Bone marrow (tissue), 2 donors: Measurements from ENCODE around the gene GEMIN7.

Experiments
- DNase-seq, 2 donors: peaks; one replicate each; lab custom pipeline; 2025; lab: John Stamatoyannopoulos, UW

Gene GEMIN7

DNA sequence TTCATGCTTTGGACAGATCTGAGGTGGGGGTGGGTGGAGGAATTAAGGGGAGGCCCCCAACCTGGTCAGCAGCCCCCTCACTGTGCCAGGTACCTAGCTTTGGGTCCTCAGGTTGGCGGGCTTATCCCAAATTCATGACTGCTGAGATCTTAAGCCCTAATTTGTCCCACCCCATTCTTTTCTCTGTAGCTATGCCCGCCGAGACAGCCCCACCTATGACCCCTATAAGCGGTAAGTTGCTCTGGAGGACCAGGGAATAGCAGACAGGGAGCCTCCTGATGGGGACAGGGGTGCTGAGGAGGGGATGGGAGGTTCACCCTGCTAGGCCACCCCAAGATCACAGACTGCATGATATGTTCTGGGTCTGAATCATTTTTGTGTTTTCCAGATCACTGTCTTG lies 17.1 kb upstream of the GEMIN7 start:
- no peak for DNase-seq

DNA sequence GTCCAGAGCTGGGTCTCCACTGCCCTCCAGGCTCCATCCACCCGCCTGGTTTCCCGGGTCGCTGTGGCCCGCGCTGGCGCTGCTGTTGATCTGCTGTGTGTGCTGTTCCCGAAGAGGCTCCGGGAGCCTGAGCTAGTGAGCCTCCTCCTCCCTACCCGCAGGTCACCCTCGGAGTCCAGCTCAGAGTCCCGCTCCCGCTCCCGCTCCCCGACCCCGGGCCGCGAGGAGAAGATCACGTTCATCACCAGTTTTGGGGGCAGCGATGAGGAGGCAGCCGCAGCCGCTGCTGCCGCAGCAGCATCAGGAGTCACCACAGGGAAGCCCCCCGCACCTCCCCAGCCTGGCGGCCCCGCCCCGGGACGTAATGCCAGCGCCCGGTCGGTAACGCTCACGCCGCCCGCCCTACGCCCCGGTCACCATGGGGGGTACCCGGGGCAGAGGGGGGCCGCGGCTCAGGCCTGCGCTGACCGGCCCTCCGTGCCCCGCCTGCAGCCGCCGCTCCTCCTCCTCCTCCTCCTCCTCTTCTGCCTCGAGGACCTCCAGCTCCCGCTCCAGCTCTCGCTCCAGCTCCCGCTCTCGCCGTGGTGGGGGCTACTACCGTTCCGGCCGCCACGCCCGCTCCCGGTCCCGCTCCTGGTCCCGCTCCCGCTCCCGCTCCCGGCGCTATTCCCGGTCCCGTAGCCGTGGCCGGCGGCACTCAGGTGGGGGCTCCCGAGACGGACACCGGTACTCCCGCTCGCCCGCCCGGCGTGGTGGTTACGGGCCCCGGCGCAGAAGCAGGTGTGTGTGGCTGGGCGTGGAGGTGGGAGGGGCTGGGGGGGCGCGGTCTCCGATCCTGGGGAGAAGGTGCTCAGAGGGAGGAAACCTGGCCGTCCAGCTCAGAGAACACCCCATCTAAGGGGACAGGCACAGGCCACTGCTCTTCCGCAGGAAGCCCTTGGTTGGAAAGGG lies 14.9 kb upstream of the GEMIN7 start:
- DNase-seq, result no peak

DNA sequence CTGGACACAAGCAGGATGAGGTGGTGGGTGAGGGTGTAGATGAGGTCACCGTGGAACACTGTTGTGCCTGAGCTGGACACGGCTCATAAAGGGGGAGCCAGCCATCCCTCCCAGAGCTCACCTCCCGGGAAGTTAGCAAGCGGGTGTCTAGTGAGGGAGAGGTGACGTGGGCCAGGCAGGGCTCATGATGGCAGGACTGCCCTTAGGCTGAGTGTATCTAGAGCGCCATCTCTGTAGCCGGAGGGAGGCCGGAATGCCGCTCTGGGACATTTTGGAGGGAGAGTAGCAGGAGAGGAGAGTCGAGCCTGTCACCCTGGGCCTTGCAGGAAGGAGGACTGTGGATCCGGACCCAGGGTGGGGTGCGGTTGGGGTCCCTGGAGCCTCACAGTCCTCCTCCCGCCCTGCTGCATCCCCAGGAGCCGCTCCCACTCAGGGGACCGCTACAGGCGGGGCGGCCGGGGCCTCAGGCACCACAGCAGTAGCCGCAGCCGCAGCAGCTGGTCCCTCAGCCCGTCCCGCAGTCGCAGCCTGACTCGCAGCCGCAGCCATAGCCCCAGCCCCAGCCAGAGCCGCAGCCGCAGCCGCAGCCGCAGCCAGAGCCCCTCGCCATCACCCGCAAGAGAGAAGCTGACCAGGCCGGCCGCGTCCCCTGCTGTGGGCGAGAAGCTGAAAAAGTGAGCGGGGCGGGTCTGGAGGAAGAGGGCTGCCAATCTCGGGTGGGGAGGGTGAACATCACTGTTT lies 12.0 kb upstream of the GEMIN7 start:
- no peak for DNase-seq

DNA sequence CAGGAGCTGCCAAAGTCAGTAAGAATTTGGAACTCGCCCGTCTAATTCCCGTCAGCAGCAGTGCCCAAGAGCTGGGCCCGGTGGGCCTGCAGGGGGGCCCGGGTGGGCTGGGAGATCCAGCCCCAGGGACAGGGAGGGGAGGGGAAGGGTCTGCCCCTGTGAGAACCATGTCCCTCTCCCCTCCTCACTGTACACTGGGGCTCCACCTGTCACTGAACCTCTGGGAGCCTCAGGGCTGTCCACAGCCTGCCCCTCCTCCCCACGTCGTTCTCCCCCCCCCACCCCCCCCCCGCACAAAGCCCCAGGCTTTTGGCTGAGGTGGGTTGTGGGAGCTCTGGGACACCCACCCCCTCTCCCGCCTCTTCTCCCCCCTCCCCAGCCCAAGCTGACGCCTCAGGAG lies 11.0 kb upstream of the GEMIN7 start:
- no peak for DNase-seq

DNA sequence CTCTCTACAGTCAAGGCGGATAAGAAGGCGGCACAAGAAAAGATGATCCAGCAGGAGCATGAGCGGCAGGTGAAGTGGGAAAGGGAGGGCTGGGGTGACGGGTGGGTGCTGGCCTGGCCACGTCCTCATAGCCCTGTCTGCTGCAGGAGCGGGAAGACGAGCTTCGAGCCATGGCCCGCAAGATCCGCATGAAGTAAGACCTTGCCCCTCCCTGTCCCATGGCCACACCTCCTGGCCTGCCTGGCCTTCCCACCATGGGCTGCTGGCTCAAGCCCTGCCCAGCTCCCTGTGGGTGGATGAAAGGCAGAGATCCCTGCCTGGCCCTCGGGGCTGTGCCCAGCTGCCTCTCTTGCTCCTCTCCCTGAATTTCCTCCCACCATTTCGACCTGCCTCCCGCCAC lies 10.0 kb upstream of the GEMIN7 start:
- no peak for DNase-seq

DNA sequence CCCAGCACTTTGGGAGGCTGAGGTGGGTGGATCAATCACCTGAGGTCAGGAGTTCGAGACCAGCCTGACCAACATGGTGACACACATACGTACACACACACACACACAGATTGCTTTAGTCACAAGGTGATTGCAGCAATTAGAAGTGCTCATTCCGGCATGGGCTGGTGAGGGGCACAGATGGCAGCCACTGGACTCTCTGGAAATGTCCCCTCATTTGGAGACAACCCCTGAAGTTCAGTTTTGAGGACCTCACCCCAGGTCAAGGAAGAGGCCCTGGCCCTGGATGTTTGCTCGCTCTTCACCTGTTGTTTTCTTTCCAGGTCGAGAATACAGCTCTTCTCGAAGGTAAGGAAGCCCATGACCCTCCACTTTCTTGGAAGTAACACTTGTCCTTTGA lies 8.8 kb upstream of the GEMIN7 start:
- no peak for DNase-seq

DNA sequence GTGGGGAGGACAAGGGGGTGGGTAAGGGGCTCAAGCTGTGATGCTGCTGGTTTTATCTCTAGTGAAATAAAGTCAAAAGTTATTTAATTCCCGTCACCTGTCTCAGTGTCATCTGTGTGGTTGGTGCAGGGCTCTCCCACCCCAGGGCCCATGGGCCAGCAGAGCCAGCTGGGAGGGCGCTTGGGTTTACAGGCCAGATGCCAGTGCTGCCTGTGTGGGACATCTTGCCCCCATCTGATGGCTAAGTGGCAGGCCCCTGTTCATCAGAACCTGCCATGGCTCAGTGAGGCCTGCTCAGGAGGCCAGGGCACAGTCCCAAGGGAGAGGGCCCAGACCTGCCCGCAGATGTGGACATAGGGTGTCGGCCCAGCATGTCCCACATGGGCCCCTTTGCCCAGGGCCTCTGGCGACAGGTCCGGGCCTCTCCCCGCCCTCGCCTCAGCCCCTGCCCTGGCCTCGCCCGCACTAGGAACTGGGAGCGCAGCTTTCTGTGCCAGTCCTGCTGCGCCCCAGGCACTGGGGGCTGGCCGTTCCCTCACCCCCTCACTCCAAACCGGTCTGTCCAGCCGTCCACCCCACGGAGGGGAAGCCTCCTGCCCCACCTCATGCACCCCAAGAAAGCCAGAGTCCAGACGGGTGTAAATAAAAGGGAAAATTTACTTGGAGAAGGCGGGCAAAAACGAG lies 8.1 kb upstream of the GEMIN7 start:
- DNase-seq, result no peak

DNA sequence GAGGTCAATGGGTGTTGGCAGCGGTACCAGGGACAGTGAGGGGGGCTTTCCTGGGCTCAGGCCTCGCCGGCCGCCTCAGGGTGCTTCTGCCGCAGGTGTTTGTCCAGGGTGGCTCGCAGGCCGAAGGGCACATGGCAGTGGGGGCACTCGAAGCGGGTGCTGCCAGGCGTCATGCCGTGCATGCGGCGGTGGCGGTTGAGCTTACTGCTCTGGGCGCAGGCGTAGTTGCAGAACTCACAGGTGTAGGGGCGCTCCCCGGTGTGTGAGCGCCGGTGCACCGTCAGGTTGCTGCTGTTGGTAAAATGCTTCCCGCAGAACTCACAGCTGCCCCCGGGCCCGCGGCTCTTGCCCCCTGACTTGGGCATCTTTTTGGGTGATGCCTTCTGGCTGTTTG lies 7.5 kb upstream of the GEMIN7 start:
- no peak for DNase-seq

DNA sequence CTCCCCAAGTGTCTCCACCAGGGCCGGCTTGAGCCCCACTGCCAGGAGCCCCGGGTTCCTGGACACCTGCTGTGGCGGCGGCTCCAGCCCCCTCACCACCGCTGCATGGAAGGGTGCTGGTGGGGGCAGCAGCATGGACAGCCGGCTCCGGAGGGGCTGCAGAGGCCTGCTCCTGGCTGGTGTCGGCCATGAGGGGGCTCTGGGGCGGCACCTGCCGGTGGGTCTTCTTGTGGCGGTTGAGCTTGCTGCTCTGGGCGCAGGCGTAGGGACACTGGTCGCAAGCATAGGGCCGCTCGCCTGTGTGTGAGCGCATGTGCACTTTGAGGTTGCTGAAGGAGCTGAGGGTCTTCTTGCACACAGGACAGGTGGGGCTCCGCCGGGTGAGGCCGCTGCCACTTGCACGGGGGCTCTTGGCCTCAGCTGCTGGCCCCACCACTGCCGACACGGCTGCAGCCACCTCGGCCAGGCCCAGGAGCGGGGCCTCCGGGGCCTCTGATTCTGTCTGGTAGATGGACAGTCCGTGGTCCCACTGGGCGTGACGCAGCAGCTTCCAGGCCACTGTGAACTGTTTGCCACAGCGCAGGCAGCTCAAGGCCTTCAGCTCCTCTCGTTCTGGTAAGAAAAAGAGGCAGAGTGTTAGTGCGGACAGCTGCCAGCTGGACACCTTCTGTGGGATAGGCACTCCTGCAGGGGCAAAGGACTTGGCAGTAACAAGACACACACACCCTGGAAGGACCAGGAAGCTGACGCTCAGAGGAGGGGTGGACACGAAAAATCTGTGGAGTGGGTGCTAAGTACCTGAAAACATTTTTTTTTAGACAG lies 6.9 kb upstream of the GEMIN7 start:
- DNase-seq, result no peak

DNA sequence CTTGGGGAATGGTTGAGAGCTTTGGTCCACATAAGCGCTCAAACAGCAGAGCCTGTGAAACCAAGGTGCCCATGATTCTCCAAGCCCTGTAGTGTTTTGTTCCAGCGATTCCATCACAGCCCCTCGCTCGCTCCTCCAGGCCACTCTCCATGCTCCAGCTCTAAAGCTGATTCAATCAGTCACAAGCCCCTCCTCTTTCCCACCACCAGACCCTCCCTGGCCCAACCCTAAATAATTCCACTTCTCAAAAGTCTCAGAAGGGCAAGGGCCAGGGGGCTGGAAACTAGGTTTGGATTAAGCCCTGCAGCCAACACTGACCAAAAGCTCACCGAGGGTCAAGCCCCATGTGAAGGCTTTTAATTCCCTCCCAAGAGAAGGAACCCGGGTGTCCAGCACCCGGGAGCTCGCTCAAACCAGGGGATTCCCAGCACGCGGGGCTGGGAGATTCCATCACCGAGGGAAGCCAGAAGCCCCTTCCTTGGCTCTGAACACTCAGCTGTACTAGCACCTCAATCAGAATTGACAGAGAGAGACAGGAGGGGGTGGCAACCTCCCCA lies 4.2 kb upstream of the GEMIN7 start:
- DNase-seq, result no peak

DNA sequence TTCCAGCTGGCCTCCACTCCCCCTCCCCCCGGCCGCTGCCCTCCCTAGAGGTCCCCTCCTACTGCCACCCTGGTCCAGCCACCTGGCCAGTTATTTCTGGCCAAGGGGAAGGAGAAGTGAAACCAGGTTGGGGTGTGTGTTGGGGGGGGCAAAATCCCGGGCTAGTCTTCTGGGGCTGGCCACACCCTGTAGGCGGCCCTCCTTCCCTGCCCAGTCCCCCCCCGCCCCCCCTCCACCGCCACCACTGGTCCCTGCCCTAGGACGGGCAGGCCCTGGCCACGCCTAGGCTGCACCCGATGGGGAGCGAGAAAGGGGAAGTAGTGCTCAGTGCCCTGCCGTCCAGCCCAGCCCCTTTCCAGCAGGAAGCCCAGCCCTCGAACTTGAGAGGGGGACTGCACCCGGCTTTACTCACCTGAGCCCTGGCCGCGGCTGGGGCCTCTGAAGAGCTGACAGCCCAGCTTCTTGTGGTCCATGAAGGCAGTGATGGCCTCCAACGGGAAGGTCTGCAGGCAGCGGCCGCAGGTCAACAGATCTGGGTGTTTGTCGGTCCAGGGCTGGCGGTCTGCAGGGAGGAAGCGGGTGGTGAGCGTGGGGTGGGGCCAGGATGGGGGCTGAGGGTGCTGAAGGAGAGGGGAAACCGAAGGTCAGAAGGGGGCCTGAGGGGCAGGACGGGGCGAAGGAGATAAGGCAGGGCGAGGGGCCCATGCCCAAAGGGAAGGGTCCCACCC lies 3.6 kb upstream of the GEMIN7 start:
- peak; percentile 65 to 87 for DNase-seq

DNA sequence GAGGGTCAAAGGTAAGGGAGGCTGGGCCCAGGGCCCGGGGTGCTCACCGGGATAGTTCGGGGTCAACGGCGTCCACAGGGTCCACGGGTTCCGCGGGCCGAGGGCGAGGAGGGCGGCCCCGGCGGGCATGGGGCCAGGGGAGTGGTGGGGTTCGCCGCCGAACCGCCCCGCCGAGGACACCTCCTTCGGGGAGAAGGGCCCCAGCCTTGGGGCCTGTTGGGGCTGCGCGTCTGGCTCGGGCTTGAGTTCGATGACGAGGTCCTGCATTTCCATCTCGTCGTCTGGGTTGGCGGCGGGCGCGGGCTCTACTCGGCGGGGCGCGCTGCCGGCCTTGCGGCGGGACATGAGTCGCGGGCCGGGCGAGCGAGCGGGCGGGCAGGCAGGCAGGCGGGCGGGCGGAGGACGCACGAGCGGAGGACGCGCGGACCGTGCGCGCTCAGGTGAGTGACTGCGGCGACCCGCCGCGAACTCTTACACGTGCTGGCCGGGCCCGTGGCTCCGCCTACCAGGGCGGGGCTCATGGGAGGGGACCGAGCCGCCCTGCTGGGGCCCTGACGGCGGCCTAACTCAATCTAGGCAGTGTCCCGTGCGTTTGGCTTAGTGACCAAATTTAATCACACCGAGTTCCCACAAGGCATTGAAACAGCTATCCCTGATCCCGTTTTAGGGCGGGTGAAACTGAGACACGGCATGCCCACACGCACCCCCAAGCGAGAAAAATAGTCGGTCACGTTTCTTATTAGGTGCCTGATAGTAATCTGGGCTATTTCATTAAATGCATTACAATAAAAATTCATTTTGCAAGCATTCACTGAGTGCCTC lies 2.8 kb upstream of the GEMIN7 start, which contains the start of gene ZNF296:
TSS of gene ZNF296 (minus strand) at position 450 of the 822 bp plus-strand sequence. CDS start at position 345, 105 bp downstream.
- peak; percentile 21 to 71 for DNase-seq

DNA sequence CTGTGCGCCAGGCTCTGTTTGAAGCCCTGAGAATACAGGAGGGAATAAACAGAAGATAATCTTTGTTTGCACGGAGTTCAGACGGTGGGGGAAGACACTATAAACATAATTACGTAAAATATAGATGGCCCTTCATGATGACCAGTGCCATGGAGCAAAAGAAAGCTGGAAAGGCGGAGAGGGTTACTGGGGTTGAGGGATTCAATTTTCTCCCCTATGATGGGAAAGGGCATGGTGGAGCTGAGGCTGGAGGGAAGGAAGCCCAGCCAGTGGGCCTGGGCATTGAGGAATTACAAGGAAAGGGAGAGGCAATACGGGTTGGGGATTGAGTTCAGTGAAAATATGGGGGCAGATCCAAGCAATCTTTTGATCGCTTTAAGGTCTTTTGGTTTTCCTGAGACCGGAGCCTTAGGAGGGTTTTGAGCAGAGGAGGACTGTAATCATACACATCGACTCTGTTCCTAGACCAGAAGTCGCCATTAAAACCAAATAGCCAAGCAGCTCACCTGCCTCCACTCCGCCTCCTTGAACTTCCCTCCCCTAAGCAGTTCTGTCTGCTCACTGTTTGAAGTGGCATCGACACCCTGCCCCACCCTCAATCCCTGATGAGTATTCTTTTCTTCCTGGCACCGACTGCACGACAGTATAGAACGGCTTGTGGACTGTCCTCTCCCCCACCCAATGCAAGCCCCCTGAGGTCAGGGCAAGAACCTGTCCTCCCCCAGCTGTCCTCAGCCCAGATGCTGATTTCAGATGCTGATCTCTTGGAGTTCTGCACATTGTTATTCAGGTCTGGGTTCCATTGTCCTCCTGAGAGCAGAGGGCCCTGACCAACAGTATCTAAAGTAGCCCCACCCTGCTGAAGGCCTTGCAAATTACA lies 2.0 kb upstream of the GEMIN7 start:
- DNase-seq, result no peak

DNA sequence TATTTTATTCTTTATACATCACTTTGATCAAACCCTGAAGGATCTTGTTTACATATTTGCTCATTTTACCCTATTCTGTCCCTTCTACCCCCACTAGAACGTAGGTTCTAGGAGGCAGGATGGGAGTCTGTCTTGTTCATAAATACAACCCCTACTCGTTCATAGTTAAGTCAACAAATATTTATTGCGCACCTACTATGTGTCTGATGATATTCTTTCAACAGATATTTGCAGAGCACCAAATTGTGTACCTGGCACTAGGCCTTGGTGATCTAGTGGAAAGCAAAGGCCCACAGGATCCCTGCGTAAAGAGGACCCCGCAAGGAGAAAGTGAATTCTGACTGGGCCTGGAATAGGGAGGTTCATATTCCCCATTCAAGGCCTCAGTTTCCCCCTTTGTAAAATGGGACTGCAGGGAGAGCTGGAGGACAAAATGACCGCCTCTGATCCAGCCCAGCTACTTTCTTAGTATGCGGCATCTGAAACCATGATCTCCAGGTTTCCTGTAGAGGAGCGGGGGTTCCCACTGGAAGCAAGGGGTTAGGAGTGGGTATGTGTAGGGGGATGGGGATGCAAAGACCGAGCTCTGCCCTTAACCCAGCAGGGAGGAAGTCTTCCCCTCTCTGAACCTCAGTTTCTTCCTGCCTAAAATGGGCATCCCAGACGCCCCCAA lies 534 bp upstream of the GEMIN7 start:
- no peak for DNase-seq

DNA sequence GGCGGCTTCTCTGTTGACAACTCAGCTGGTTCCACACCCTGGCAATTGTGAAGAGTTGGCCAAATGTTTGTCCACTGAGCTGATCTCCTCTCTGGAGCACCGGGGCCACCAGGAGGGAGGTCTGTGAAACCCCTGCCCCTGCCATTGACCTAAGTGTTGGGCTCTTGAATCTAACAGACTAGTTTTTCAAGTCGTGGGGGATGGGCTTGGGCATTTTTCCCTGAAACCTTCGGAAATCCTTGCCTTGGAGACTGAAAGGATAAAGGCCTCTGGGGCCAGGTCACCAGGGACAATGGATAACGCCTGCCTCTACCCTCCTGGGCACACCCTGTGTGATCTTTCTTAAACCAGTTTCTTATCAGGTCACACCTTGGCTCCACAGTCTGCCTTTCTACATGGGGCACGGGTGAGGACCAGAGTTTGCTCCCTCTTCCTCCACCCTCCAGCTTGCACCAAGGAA lies 881 bp downstream of the GEMIN7 start:
- no peak for DNase-seq

DNA sequence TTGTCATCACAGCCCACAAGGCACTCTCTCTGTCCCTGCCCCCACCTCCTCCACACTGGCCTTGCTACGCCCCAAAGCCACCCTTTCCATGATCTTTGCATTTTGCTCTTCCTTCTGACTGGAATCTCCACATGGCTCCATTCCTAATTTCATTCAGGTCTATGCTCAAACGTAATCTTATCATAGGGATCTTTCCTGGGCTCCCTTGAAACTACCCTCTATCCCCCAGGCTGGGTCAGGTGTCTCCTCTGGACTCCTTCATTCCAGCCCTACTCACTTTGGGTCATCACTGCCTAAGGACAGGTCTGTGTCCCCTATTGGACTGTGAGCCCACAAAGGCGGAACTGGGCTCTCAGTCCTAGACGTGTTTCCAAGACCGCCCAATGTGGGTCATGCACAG lies 3.1 kb downstream of the GEMIN7 start:
- DNase-seq, result no peak

DNA sequence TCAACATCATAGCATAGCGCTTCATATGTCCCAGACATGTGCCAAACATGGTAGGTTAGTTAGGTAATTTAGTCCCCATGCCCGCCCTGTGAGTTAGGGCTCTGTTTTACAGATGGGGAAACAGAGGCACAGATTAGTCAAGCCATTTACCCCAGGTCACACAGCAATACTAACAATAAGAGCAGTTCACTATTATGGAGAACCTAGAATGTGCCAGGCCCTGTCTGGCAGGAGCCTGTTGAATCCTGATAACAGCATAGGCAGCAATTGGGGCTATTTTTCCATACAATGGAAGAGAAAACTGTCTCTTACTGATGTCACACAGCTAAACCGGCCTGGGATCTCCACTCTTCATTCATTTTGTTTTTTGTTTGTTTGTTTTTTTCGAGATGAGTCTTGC lies 7.4 kb downstream of the GEMIN7 start:
- DNase-seq, result no peak

DNA sequence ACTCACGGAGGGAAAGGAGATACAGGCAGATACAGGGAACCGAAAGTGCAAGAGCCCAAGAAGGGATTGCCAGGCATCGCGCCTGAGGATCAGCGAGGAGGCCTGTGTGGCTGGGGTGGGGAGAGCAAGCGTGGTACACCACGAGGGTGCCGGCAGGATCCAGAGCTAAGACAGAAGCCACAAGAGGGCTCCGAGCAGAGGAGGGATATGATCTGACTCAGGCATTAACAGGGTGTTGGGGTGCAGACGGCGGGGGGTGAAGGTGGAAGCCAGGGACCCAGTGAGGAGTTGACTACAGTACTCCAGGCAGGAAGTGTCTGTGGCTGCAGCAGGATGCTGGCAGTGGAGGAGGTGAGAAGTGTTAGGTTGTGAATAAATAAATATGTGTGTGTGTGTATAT lies 8.5 kb downstream of the GEMIN7 start:
- DNase-seq, result peak in 1 of 2 donors; percentile 100
